ENCODE results near the gene TCF7L2.

Gene TCF7L2

GRCh38 chr10:113068178-113068890 is 118.3 kb downstream of the TCF7L2 start:
- no peak for DNase-seq

- no peak for DNase-seq
These were observed 119.5 kb downstream of the TCF7L2 start for GRCh38 chr10:113069595-113069994.

- no peak for DNase-seq
These were observed 121.4 kb downstream of the TCF7L2 start for GRCh38 chr10:113071446-113071845.

GRCh38 chr10:113073549-113074189 is 123.6 kb downstream of the TCF7L2 start:
- DNase-seq = no peak

GRCh38 chr10:113076949-113077348 is 126.9 kb downstream of the TCF7L2 start:
- DNase-seq = no peak

GRCh38 chr10:113078282-113078907 is 128.3 kb downstream of the TCF7L2 start:
- DNase-seq = no peak

- DNase-seq = no peak
These were observed 130.2 kb downstream of the TCF7L2 start for GRCh38 chr10:113080061-113080924.

GRCh38 chr10:113080925-113081229 is 130.8 kb downstream of the TCF7L2 start:
- DNase-seq = no peak

- no peak for DNase-seq
These were observed 134.0 kb downstream of the TCF7L2 start for GRCh38 chr10:113084031-113084430.

- DNase-seq = no peak
These were observed 135.7 kb downstream of the TCF7L2 start for GRCh38 chr10:113085776-113086175.

- DNase-seq = no peak
These were observed 136.2 kb downstream of the TCF7L2 start for GRCh38 chr10:113086282-113086681.

GRCh38 chr10:113087165-113088029 is 137.3 kb downstream of the TCF7L2 start:
- no peak for DNase-seq

- no peak for DNase-seq
These were observed 138.1 kb downstream of the TCF7L2 start for GRCh38 chr10:113088194-113088593.

- DNase-seq = no peak
These were observed 139.5 kb downstream of the TCF7L2 start for GRCh38 chr10:113089551-113089950.

- no peak for DNase-seq
These were observed 141.9 kb downstream of the TCF7L2 start for GRCh38 chr10:113091920-113092319.

GRCh38 chr10:113093188-113094113 is 143.4 kb downstream of the TCF7L2 start:
- no peak for DNase-seq

GRCh38 chr10:113094114-113094486 is 144.1 kb downstream of the TCF7L2 start:
- DNase-seq = no peak

- no peak for DNase-seq
These were observed 145.5 kb downstream of the TCF7L2 start for GRCh38 chr10:113095419-113096127.

GRCh38 chr10:113096128-113096996 is 146.3 kb downstream of the TCF7L2 start:
- DNase-seq = no peak

GRCh38 chr10:113097036-113097435 is 147.0 kb downstream of the TCF7L2 start:
- no peak for DNase-seq
